ENCODE results near the gene NFIB. TPM values are rescaled to one million over a fixed set of nuclear protein-coding genes. Genes with fewer than 3 reads are reported as not detected.

NFIB gene
- total and polyA plus RNA-seq, 2 of the 8 experiments (the other 6 are each of a cell fraction or from before 2014, with no cell fraction given), result 2.6 to 13.1 TPM

DNA sequence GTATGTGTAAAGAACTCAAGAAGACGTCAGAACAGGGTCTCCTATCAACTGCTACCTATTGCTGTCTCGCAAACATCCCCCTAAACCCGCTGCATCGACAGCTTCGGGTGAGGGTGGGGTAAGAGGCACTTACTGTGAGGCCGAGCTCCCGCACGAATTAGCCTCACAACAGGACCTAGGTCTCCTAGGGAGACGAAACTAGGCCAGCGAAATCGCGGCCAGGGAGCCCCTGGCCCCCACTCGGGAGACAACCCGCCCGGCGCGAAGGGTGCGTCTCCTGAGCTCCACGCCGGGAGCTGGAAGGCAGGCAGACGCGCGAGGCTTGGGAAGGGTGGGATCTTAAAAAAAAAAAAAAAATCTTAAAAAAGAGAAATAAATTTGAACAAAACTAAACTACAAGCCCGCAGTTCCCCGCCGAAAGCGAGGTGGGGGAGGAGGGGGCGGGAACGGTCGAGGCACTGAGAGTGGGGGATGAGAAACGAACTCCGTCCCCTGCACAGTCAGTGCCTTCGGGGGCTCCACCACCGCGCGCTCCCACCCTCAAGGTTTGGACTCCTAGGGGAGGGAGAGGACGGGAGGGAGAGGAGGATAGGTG, 33.0 kb upstream of the NFIB start (continued):
- no peak for TF ChIP-seq EZH2 (IDR thresholded peaks at IDR 0.05; ENCODE audit: low read depth, low read length, severe bottlenecking)
- TF ChIP-seq CEBPB (IDR thresholded peaks at IDR 0.05; ENCODE audit: low read depth, low read length), result no peak
- TF ChIP-seq MAFK (IDR thresholded peaks at IDR 0.05; ENCODE audit: low read depth, low read length), result no peak
- TF ChIP-seq GTF2F1 (IDR thresholded peaks at IDR 0.05; ENCODE audit: borderline replicate concordance, low read depth, low read length), result no peak
- no peak for TF ChIP-seq KDM1A (IDR thresholded peaks at IDR 0.05; ENCODE audit: borderline replicate concordance, low read length)
- TF ChIP-seq ASH2L (IDR thresholded peaks at IDR 0.05; ENCODE audit: low read length), result no peak
- no peak for TF ChIP-seq KDM4A (IDR thresholded peaks at IDR 0.05; ENCODE audit: low read depth, low read length, severe bottlenecking)
